ENCODE results near the gene SCN7A. TPM values are rescaled to one million over a fixed set of nuclear protein-coding genes. Genes with fewer than 3 reads are reported as not detected.

The SCN7A gene
- total and polyA plus RNA-seq, 11 donors, result 2.6 to 46.3 (median 14.0) TPM

- no peak for TF ChIP-seq CTCF (IDR thresholded peaks at IDR 0.05)
- no peak for TF ChIP-seq POLR2A (IDR thresholded peaks at IDR 0.05)
- no peaks in the 10 kb centered on the region for H3K9me3 ChIP-seq
- H3K36me3 ChIP-seq, result no peaks in the 10 kb centered on the region
- peaks cover 0 to 18% (median 4%) of the 10 kb centered on the region in 12 donors for H3K4me1 ChIP-seq
- peaks cover 0 to 5% (median 0%) of the 10 kb centered on the region in 9 donors for H3K27me3 ChIP-seq
- no peak overlapping the region for H3K4me3 ChIP-seq
- WGBS, 4 donors, result 53 to 65% (median 58%) methylated on average over 2 of the region's 2 CpGs
- DNase-seq (no peak), ATAC-seq (no peak)
- intact Hi-C loops (cut with DNase I), result no loop called here
- no peak overlapping the region for H3K27ac ChIP-seq
Observed at GRCh38 chr2:166373105-166373504, 120.9 kb downstream of the SCN7A start.

DNA sequence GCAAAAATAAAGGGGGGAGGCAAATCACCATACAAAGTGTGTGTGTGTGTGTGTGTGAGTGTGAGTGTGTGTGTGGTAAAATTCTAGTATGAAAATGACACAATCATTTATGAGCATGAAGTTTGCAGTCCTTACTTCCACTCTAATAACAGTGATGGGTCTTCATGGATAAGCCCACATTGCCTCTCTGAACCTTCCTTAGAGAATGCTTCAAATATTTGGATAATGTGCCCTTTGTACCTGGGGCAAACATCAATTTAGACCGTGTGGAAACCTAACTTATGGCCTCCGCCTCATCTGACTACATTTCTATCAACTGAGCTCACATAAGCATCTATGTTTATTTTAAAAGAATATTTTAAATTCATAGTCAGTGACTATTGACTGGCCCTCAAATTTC is 122.0 kb downstream of the SCN7A start:
- no peaks in the 10 kb centered on the region for H3K36me3 ChIP-seq
- intact Hi-C loops (cut with DNase I), result no loop called here
- ATAC-seq (no peak), DNase-seq (no peak)
- H3K4me1 ChIP-seq, result peaks cover 0 to 18% (median 4%) of the 10 kb centered on the region in 12 donors
- H3K9me3 ChIP-seq, result no peaks in the 10 kb centered on the region
- TF ChIP-seq POLR2A (IDR thresholded peaks at IDR 0.05), result no peak
- TF ChIP-seq CTCF (IDR thresholded peaks at IDR 0.05), result no peak
- 70 to 82% (median 81%) methylated on average over 2 of the region's 2 CpGs for WGBS, 4 donors
- H3K27me3 ChIP-seq, result peaks cover 0 to 5% (median 0%) of the 10 kb centered on the region in 9 donors
- no peak overlapping the region for H3K4me3 ChIP-seq
- H3K27ac ChIP-seq, result no peak overlapping the region

DNA sequence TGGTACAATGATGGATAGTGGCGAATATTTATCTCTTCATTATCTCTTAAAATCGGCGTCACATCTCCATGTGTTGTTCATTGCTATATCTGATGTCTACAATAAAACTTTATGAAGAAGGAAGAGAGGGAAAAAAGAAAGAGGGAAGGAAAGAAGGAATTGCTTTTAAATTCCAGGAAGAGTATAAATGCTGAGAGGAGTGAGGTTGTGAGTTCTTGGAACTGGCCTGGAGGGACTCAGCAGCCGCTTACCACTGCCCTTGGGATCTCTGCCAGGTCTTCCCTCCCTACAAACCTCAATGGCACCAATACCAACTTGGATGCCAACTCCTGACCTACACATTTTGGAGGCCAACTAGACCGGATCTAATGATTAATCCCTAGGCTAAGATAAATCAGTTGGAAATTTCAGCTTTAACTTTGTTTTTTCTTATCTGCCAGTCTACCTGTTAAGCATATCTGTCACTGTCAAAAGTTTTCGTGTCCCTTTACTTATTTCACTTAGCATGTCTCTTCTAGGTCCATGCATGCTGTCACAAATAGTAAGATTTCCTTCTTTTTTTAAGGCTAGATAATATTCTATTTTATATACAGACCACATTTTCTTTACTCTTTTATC is 128.1 kb downstream of the SCN7A start:
- no peak overlapping the region for H3K27ac ChIP-seq
- intact Hi-C loops (cut with DNase I), result loop anchor here in 1 of 10 donors (10.0 kb wide), 1 partner anchor 149 kb away; no protein-coding TSS in a partner anchor
- no peaks in the 10 kb centered on the region for H3K4me1 ChIP-seq
- no peaks in the 10 kb centered on the region for H3K36me3 ChIP-seq
- WGBS, 4 donors, result 80 to 86% (median 83%) methylated on average over 6 of the region's 6 CpGs
- no peak for DNase-seq
- H3K9me3 ChIP-seq, result no peaks in the 10 kb centered on the region
- H3K27me3 ChIP-seq, result no peaks in the 10 kb centered on the region
- no peak for ATAC-seq
- no peak for TF ChIP-seq POLR2A (IDR thresholded peaks at IDR 0.05)
- no peak overlapping the region for H3K4me3 ChIP-seq

GRCh38 chr2:166365239-166365638 is 128.8 kb downstream of the SCN7A start:
- Histone ChIP-seq H3K36me3 (no peaks in the 10 kb centered on the region), H3K27me3 (no peaks in the 10 kb centered on the region), H3K4me3 (no peak overlapping the region), H3K4me1 (no peaks in the 10 kb centered on the region), H3K9me3 (no peaks in the 10 kb centered on the region), H3K27ac (no peak overlapping the region)
- TF ChIP-seq CTCF (IDR thresholded peaks at IDR 0.05), result no peak
- TF ChIP-seq POLR2A (IDR thresholded peaks at IDR 0.05), result no peak
- WGBS, 4 donors, result 89 to 98% (median 95%) methylated on average over 3 of the region's 3 CpGs
- intact Hi-C loops (cut with DNase I), result loop anchor here in 1 of 10 donors (10.0 kb wide), 1 partner anchor 150 kb away; no protein-coding TSS in a partner anchor
- ATAC-seq (no peak), DNase-seq (no peak)
